Thoracic aorta (tissue), 2 donors: ENCODE measurements around the gene DOCK4. TPM values are rescaled to one million over a fixed set of nuclear protein-coding genes. Genes with fewer than 3 reads are reported as not detected.

Experiments used
- ATAC-seq: fragments of 150-250 bp; one replicate; pipeline ENCODE4 v1.8.0; 2017; ENCODE audit warnings: low read depth; ENCODE audit not compliant: insufficient number of reproducible peaks, low FRiP score
- DNase-seq: peaks from one replicate; pipeline ENCODE4 v3.0.0-alpha.2; 2020; ENCODE audit warnings: low spot score
- H3K27ac ChIP-seq, 2 donors: fragments of 200-600 bp; sonication (generic); 1 replicate in 1 of 2; 2 replicates in 1 of 2; pipeline ENCODE4 v1.5.1; 2016; ENCODE audit warnings: mild to moderate bottlenecking in 2 of 2, moderate library complexity in 2 of 2
- H3K27me3 ChIP-seq: fragments of 200-600 bp; sonication (generic); replicated peaks from 2 replicates; pipeline ENCODE4 v1.6.0; 2016; ENCODE audit warnings: mild to moderate bottlenecking; ENCODE audit not compliant: insufficient read depth
- H3K36me3 ChIP-seq: fragments of 200-600 bp; sonication (generic); one replicate; pipeline ENCODE4 v1.5.1; 2016
- H3K4me1 ChIP-seq, 2 donors: fragments of 200-600 bp; sonication (generic); 1 replicate in 1 of 2; 2 replicates in 1 of 2; pipeline versions ENCODE4 v1.5.1 to v1.6.0; 2016; ENCODE audit warnings: low read depth in 2 of 2, mild to moderate bottlenecking in 1 of 2; ENCODE audit not compliant: control insufficient read depth in 1 of 2
- H3K4me3 ChIP-seq: fragments of 200-600 bp; sonication (generic); 2 replicates; pipeline ENCODE4 v1.5.1; 2016; ENCODE audit warnings: mild to moderate bottlenecking
- H3K9me3 ChIP-seq: fragments of 200-600 bp; sonication (generic); 2 replicates; pipeline ENCODE4 v1.5.1; 2016
- CTCF ChIP-seq: fragments of 200-600 bp; sonication (generic); IDR thresholded peaks from one replicate; pipeline ENCODE4 v1.5.1; 2019; ENCODE audit warnings: antibody characterized with exemption
- total RNA-seq, 2 donors: library from RNA; depleted of rRNA; stranded (reverse); fragments of >200 nt; gene quantifications; one replicate each; pipeline versions ENCODE4 v1.1.0 to v1.2.3, GENCODE V29; 2016

DOCK4 gene
- total RNA-seq, 2 donors from 2014 or later: 22.3 to 71.5 TPM

- Histone ChIP-seq H3K4me3 (peak overlapping the region; percentile 87), H3K27ac (no peak overlapping the region), H3K27me3 (no peaks in the 10 kb centered on the region), H3K9me3 (no peaks in the 10 kb centered on the region), H3K36me3 (no peaks in the 10 kb centered on the region), H3K4me1 (peaks cover 0 to 38% of the 10 kb centered on the region in 2 donors)
- ATAC-seq: no peak
- no peak for DNase-seq
- TF ChIP-seq CTCF: no peak
These were observed 1.6 kb upstream of the DOCK4 start for GRCh38 chr7:112207765-112208164.

- Histone ChIP-seq H3K27ac (peak overlapping the region; percentile 56 to 82), H3K27me3 (no peaks in the 10 kb centered on the region), H3K36me3 (no peaks in the 10 kb centered on the region), H3K4me1 (peaks cover 0 to 39% of the 10 kb centered on the region in 2 donors), H3K9me3 (no peaks in the 10 kb centered on the region), H3K4me3 (peak overlapping the region; percentile 87)
- DNase-seq (no peak), ATAC-seq (no peak)
- no peak for TF ChIP-seq CTCF
These were observed 893 bp upstream of the DOCK4 start for GRCh38 chr7:112206991-112207592.

GRCh38 chr7:112205343-112206237 is 609 bp downstream of the DOCK4 start:
- no peaks in the 10 kb centered on the region for H3K36me3 ChIP-seq
- no peaks in the 10 kb centered on the region for H3K9me3 ChIP-seq
- H3K27ac ChIP-seq: peak overlapping the region; percentile 70 to 80
- H3K4me1 ChIP-seq: peaks cover 0 to 28% of the 10 kb centered on the region in 2 donors
- H3K27me3 ChIP-seq: no peaks in the 10 kb centered on the region
- ATAC-seq: peak; percentile 27
- H3K4me3 ChIP-seq: peak overlapping the region; percentile 87
- DNase-seq: no peak
- no peak for TF ChIP-seq CTCF

- H3K4me3 ChIP-seq: peak overlapping the region; percentile 87
- H3K27ac ChIP-seq: peak overlapping the region; percentile 70 to 80
- H3K36me3 ChIP-seq: no peaks in the 10 kb centered on the region
- H3K9me3 ChIP-seq: no peaks in the 10 kb centered on the region
- no peaks in the 10 kb centered on the region for H3K27me3 ChIP-seq
- DNase-seq: no peak
- TF ChIP-seq CTCF: no peak
- ATAC-seq: no peak
- peaks cover 0 to 28% of the 10 kb centered on the region in 2 donors for H3K4me1 ChIP-seq
These were observed 1.5 kb downstream of the DOCK4 start for GRCh38 chr7:112204499-112205342.

- Histone ChIP-seq H3K36me3 (no peaks in the 10 kb centered on the region), H3K9me3 (no peaks in the 10 kb centered on the region), H3K4me3 (peak overlapping the region; percentile 87), H3K4me1 (peaks cover 4 to 28% of the 10 kb centered on the region in 2 donors), H3K27ac (no peak overlapping the region), H3K27me3 (no peaks in the 10 kb centered on the region)
- ATAC-seq: no peak
- TF ChIP-seq CTCF: no peak
- no peak for DNase-seq
These were observed 2.8 kb downstream of the DOCK4 start for GRCh38 chr7:112203365-112203739.
